Measurements from ENCODE around the gene RAPGEF4.

RAPGEF4 gene

GRCh38 chr2:172927641-172928357, 192.2 kb downstream of the RAPGEF4 start:
- TF ChIP-seq CTCF (conservative IDR thresholded peaks at IDR 0.05; ENCODE audit: low read length): no peak
- TF ChIP-seq EZH2phosphoT487 (IDR thresholded peaks at IDR 0.05; ENCODE audit: borderline replicate concordance): no peak
- Histone ChIP-seq H3K79me2 (ENCODE audit: insufficient read depth, low read length) (no peaks in the 10 kb centered on the region), H3K4me3 (ENCODE audit: low read length, poor library complexity, severe bottlenecking) (no peak overlapping the region), H2AFZ (ENCODE audit: low read length) (no peak overlapping the region), H3K27me3 (ENCODE audit: insufficient read depth, low read length, poor library complexity, severe bottlenecking) (no peaks in the 10 kb centered on the region), H3K9me3 (ENCODE audit: insufficient read depth, low read depth, low read length) (no peaks in the 10 kb centered on the region), H3K4me2 (ENCODE audit: low read depth, low read length, poor library complexity, severe bottlenecking) (no peak overlapping the region), H3K9ac (ENCODE audit: low read depth, low read length, poor library complexity, severe bottlenecking) (no peak overlapping the region), H4K20me1 (ENCODE audit: insufficient read depth, low read length, poor library complexity, severe bottlenecking) (no peaks in the 10 kb centered on the region), H3K4me1 (ENCODE audit: insufficient read depth, low read length, poor library complexity, severe bottlenecking) (peaks cover 11% of the 10 kb centered on the region), H3K36me3 (ENCODE audit: insufficient read depth, low read length) (no peaks in the 10 kb centered on the region), H3K9me2 (replicated peaks; ENCODE audit: low read depth, low read length) (no peaks in the 10 kb centered on the region), H3F3A (ENCODE audit: low read depth) (no peaks in the 10 kb centered on the region)

GRCh38 chr2:172928756-172929155, 193.1 kb downstream of the RAPGEF4 start:
- H3K27me3 ChIP-seq (ENCODE audit: insufficient read depth, low read length, poor library complexity, severe bottlenecking): no peaks in the 10 kb centered on the region
- TF ChIP-seq EZH2phosphoT487 (IDR thresholded peaks at IDR 0.05; ENCODE audit: borderline replicate concordance) (no peak), CTCF (conservative IDR thresholded peaks at IDR 0.05; ENCODE audit: low read length) (no peak)
- no peaks in the 10 kb centered on the region for H3F3A ChIP-seq (ENCODE audit: low read depth)
- no peak overlapping the region for H3K4me3 ChIP-seq (ENCODE audit: low read length, poor library complexity, severe bottlenecking)
- H3K4me1 ChIP-seq (ENCODE audit: insufficient read depth, low read length, poor library complexity, severe bottlenecking): peaks cover 11% of the 10 kb centered on the region
- no peaks in the 10 kb centered on the region for H3K9me2 ChIP-seq (replicated peaks; ENCODE audit: low read depth, low read length)
- H3K4me2 ChIP-seq (ENCODE audit: low read depth, low read length, poor library complexity, severe bottlenecking): no peak overlapping the region
- H4K20me1 ChIP-seq (ENCODE audit: insufficient read depth, low read length, poor library complexity, severe bottlenecking): no peaks in the 10 kb centered on the region
- no peak overlapping the region for H2AFZ ChIP-seq (ENCODE audit: low read length)
- no peaks in the 10 kb centered on the region for H3K79me2 ChIP-seq (ENCODE audit: insufficient read depth, low read length)
- no peak overlapping the region for H3K9ac ChIP-seq (ENCODE audit: low read depth, low read length, poor library complexity, severe bottlenecking)
- no peaks in the 10 kb centered on the region for H3K9me3 ChIP-seq (ENCODE audit: insufficient read depth, low read depth, low read length)
- no peaks in the 10 kb centered on the region for H3K36me3 ChIP-seq (ENCODE audit: insufficient read depth, low read length)

DNA sequence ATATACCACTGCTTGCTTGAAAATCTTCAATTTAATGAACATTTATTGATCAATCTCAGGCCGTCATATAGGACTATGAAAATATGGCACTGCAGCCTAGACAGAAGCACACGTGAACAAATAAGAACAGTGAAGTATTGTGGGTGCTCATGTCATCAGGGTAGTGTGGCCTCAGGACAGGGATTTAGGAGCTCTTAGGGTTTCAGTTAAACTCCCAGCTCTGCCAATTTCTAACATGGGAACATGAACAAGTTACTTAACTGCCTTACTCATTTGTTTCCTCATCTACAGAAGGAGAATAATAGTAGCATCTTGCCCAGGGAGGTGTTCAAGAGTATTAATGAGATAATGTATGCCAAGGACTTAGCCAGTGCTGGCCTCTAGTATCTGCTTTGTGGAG, 194.0 kb downstream of the RAPGEF4 start:
- no peak overlapping the region for H3K4me3 ChIP-seq (ENCODE audit: low read length, poor library complexity, severe bottlenecking)
- H3F3A ChIP-seq (ENCODE audit: low read depth): no peaks in the 10 kb centered on the region
- no peaks in the 10 kb centered on the region for H3K79me2 ChIP-seq (ENCODE audit: insufficient read depth, low read length)
- no peaks in the 10 kb centered on the region for H3K36me3 ChIP-seq (ENCODE audit: insufficient read depth, low read length)
- TF ChIP-seq EZH2phosphoT487 (IDR thresholded peaks at IDR 0.05; ENCODE audit: borderline replicate concordance) (no peak), CTCF (conservative IDR thresholded peaks at IDR 0.05; ENCODE audit: low read length) (no peak)
- H4K20me1 ChIP-seq (ENCODE audit: insufficient read depth, low read length, poor library complexity, severe bottlenecking): no peaks in the 10 kb centered on the region
- H3K9me2 ChIP-seq (replicated peaks; ENCODE audit: low read depth, low read length): no peaks in the 10 kb centered on the region
- H3K9ac ChIP-seq (ENCODE audit: low read depth, low read length, poor library complexity, severe bottlenecking): no peak overlapping the region
- H3K27me3 ChIP-seq (ENCODE audit: insufficient read depth, low read length, poor library complexity, severe bottlenecking): no peaks in the 10 kb centered on the region
- H3K9me3 ChIP-seq (ENCODE audit: insufficient read depth, low read depth, low read length): no peaks in the 10 kb centered on the region
- H3K4me2 ChIP-seq (ENCODE audit: low read depth, low read length, poor library complexity, severe bottlenecking): no peak overlapping the region
- H3K4me1 ChIP-seq (ENCODE audit: insufficient read depth, low read length, poor library complexity, severe bottlenecking): peaks cover 11% of the 10 kb centered on the region
- H2AFZ ChIP-seq (ENCODE audit: low read length): no peak overlapping the region
